H9 (cell line): Measurements from ENCODE around the gene RBM15. TPM values are rescaled to one million over a fixed set of nuclear protein-coding genes. Genes with fewer than 3 reads are reported as not detected.

Experiments
- DNase-seq: peaks from one replicate; pipeline ENCODE4 v3.0.0-alpha.2; 2017
- H2AFZ ChIP-seq: one replicate; pipeline ENCODE4 v1.6.1; 2013; ENCODE audit warnings: mild to moderate bottlenecking, low read length, control low read depth, moderate library complexity
- H2AK5ac ChIP-seq: 2 replicates; pipeline ENCODE4 v1.6.1; 2013; ENCODE audit warnings: low read length, control low read depth, mixed read lengths; ENCODE audit not compliant: insufficient read length
- H2BK120ac ChIP-seq: one replicate; pipeline ENCODE4 v1.6.1; 2013; ENCODE audit warnings: low read depth, mild to moderate bottlenecking, low read length, control low read depth, inconsistent platforms; ENCODE audit not compliant: poor library complexity, severe bottlenecking
- H2BK12ac ChIP-seq: 2 replicates; pipeline ENCODE4 v1.6.1; 2013; ENCODE audit warnings: low read length, control low read depth, mixed read lengths, low read depth; ENCODE audit not compliant: insufficient read length
- H2BK15ac ChIP-seq: 2 replicates; pipeline ENCODE4 v1.6.1; 2013; ENCODE audit warnings: low read depth, low read length, control low read depth
- H2BK20ac ChIP-seq: one replicate; pipeline ENCODE4 v1.6.1; 2013; ENCODE audit warnings: low read depth, mild to moderate bottlenecking, low read length, control low read depth, inconsistent platforms; ENCODE audit not compliant: poor library complexity, severe bottlenecking
- H2BK5ac ChIP-seq: 2 replicates; pipeline ENCODE4 v1.6.1; 2013; ENCODE audit warnings: low read length, control low read depth, mixed read lengths; ENCODE audit not compliant: insufficient read length
- H3K14ac ChIP-seq: 2 replicates; pipeline ENCODE4 v1.6.1; 2013; ENCODE audit warnings: low read length, control low read depth; ENCODE audit not compliant: insufficient read depth
- H3K18ac ChIP-seq: 2 replicates; pipeline ENCODE4 v1.6.1; 2013; ENCODE audit warnings: low read depth, mild to moderate bottlenecking, mixed read lengths, low read length, control low read depth; ENCODE audit not compliant: insufficient read length
- H3K23ac ChIP-seq: 2 replicates; pipeline ENCODE4 v1.6.1; 2013; ENCODE audit warnings: low read length, control low read depth, mixed read lengths, low read depth; ENCODE audit not compliant: insufficient read length
- H3K23me2 ChIP-seq: 2 replicates; pipeline ENCODE4 v1.6.1; 2013; ENCODE audit warnings: low read depth, mild to moderate bottlenecking, mixed read lengths, low read length, control low read depth; ENCODE audit not compliant: insufficient read length, poor library complexity, severe bottlenecking
- H3K27ac ChIP-seq: 2 replicates; pipeline ENCODE4 v1.5.1; 2013; ENCODE audit warnings: low read length, control low read depth, mixed read lengths, low read depth; ENCODE audit not compliant: insufficient read length
- H3K27me3 ChIP-seq: 2 replicates; pipeline ENCODE4 v1.6.1; 2013; ENCODE audit warnings: low read length, control low read depth, inconsistent platforms; ENCODE audit not compliant: insufficient read depth
- H3K4ac ChIP-seq: 2 replicates; pipeline ENCODE4 v1.6.1; 2013; ENCODE audit warnings: low read depth, mild to moderate bottlenecking, control low read depth, inconsistent platforms, low read length, moderate library complexity
- H3K4me1 ChIP-seq: 2 replicates; pipeline ENCODE4 v1.6.1; 2013; ENCODE audit warnings: low read length, control low read depth, inconsistent platforms; ENCODE audit not compliant: insufficient read depth
- H3K4me2 ChIP-seq: 2 replicates; pipeline ENCODE4 v1.6.1; 2013; ENCODE audit warnings: low read length, control low read depth, mixed read lengths; ENCODE audit not compliant: insufficient read length, insufficient read depth
- H3K56ac ChIP-seq: 2 replicates; pipeline ENCODE4 v1.6.1; 2013; ENCODE audit warnings: low read depth, mild to moderate bottlenecking, mixed read lengths, low read length, control low read depth; ENCODE audit not compliant: insufficient read length
- H3K79me1 ChIP-seq: 2 replicates; pipeline ENCODE4 v1.6.1; 2013; ENCODE audit warnings: low read depth, mild to moderate bottlenecking, moderate library complexity, low read length, control low read depth, inconsistent platforms; ENCODE audit not compliant: insufficient read depth, poor library complexity, severe bottlenecking
- H3K79me2 ChIP-seq: 2 replicates; pipeline ENCODE4 v1.6.1; 2013; ENCODE audit warnings: low read length, control low read depth, inconsistent platforms; ENCODE audit not compliant: insufficient read depth
- H3K9ac ChIP-seq: 2 replicates; pipeline ENCODE4 v1.6.1; 2013; ENCODE audit warnings: low read length, control low read depth, mixed read lengths; ENCODE audit not compliant: insufficient read length; ENCODE audit errors: extremely low read depth
- H3K9me3 ChIP-seq: one replicate; pipeline ENCODE4 v1.6.1; 2013; ENCODE audit warnings: low read depth, low read length, inconsistent platforms; ENCODE audit not compliant: control insufficient read depth
- H3T11ph ChIP-seq: one replicate; pipeline ENCODE4 v1.6.1; 2013; ENCODE audit warnings: mild to moderate bottlenecking, low read length, control low read depth, inconsistent platforms
- H4K20me1 ChIP-seq: one replicate; pipeline ENCODE4 v1.6.1; 2013; ENCODE audit not compliant: control insufficient read depth, insufficient read length, insufficient read depth
- H4K5ac ChIP-seq: 2 replicates; pipeline ENCODE4 v1.6.1; 2013; ENCODE audit warnings: low read depth, mild to moderate bottlenecking, mixed read lengths, low read length, control low read depth; ENCODE audit not compliant: insufficient read length
- H4K8ac ChIP-seq: replicated peaks from 2 replicates; pipeline ENCODE4 v1.6.1; 2013; ENCODE audit warnings: low read length, control low read depth, mixed read lengths, low read depth; ENCODE audit not compliant: insufficient read length
- H4K91ac ChIP-seq: 2 replicates; pipeline ENCODE4 v1.6.1; 2013; ENCODE audit warnings: low read depth, mild to moderate bottlenecking, moderate library complexity, mixed read lengths, low read length, control low read depth; ENCODE audit not compliant: insufficient read length
- H3K27ac Mint-ChIP-seq, 3 experiments: 2 replicates in 2 of 3; 3 replicates in 1 of 3; pipeline ENCODE4 v1.8.0; 2020 to 2021; ENCODE audit warnings: mixed read lengths in 3 of 3, mild to moderate bottlenecking in 1 of 3, moderate library complexity in 1 of 3
- H3K27me3 Mint-ChIP-seq: 2 replicates; pipeline ENCODE4 v1.8.0; 2021; ENCODE audit warnings: low read depth, mild to moderate bottlenecking, moderate library complexity, mixed read lengths
- H3K36me3 Mint-ChIP-seq, 3 experiments: 2 replicates in 2 of 3; 3 replicates in 1 of 3; pipeline ENCODE4 v1.8.0; 2020 to 2021; ENCODE audit warnings: low read depth in 3 of 3, mixed read lengths in 3 of 3; ENCODE audit not compliant: insufficient read depth in 1 of 3
- H3K4me1 Mint-ChIP-seq, 2 experiments: 2 replicates each; pipeline ENCODE4 v1.8.0; 2020; ENCODE audit warnings: mixed read lengths in 2 of 2
- H3K4me3 Mint-ChIP-seq, 2 experiments: 2 replicates in 1 of 2; 3 replicates in 1 of 2; pipeline ENCODE4 v1.8.0; 2020 to 2021; ENCODE audit warnings: mild to moderate bottlenecking in 2 of 2, mixed read lengths in 2 of 2, moderate library complexity in 1 of 2
- H3K9me3 Mint-ChIP-seq, 2 experiments: 2 replicates in 1 of 2; 3 replicates in 1 of 2; pipeline ENCODE4 v1.8.0; 2020; ENCODE audit warnings: mild to moderate bottlenecking in 2 of 2, mixed read lengths in 2 of 2, moderate library complexity in 1 of 2
- CTCF ChIP-seq: fragments of 200-600 bp; sonication (generic); conservative IDR thresholded peaks from 3 replicates; pipeline ENCODE4 v1.8.0; 2021; ENCODE audit warnings: antibody characterized with exemption, mild to moderate bottlenecking
- WGBS: extraction: QIAGEN DNeasy Blood & Tissue Kit; methylation state at CpG from one replicate; pipeline ENCODE4 v1.1.7; 2013; ENCODE audit warnings: missing lambda C conversion rate, low lambda C conversion rate, mixed read lengths; ENCODE audit not compliant: insufficient read length; ENCODE audit errors: extremely low coverage; 5-methylcytosine and 5-hydroxymethylcytosine counted together
- total RNA-seq: library from RNA; stranded (reverse); gene quantifications from 2 replicates; pipeline ENCODE4 v1.2.1, GENCODE V29; 2021

Gene RBM15
- total RNA-seq, 1 experiment from 2014 or later = 62.0 TPM

- Histone ChIP-seq H2BK12ac (no peak overlapping the region), H2AFZ (no peak overlapping the region), H4K91ac (no peak overlapping the region), H2BK5ac (no peak overlapping the region), H3K9me3 (no peaks in the 10 kb centered on the region), H3K27me3 (no peaks in the 10 kb centered on the region), H3K9ac (no peak overlapping the region), H3K18ac (no peak overlapping the region), H3K4me2 (no peak overlapping the region), H3K4ac (no peak overlapping the region), H4K8ac (no peak overlapping the region), H2AK5ac (no peak overlapping the region), H3T11ph (no peak overlapping the region), H3K79me2 (no peaks in the 10 kb centered on the region), H3K56ac (no peak overlapping the region), H3K79me1 (no peaks in the 10 kb centered on the region), H2BK120ac (no peak overlapping the region), H3K14ac (no peak overlapping the region), H3K4me1 (no peaks in the 10 kb centered on the region), H3K23me2 (no peaks in the 10 kb centered on the region), H2BK15ac (no peak overlapping the region), H2BK20ac (no peak overlapping the region), H3K27ac (no peak overlapping the region), H3K23ac (no peak overlapping the region), H4K5ac (no peak overlapping the region), H4K20me1 (no peaks in the 10 kb centered on the region)
- H3K4me3 Mint-ChIP-seq = no peak overlapping the region
- no peaks in the 10 kb centered on the region; a peak in 1 of 7 replicates for H3K36me3 Mint-ChIP-seq
- WGBS = no CpG with 5 or more reads among the region's 1 CpG
- no peak for DNase-seq
- H3K27ac Mint-ChIP-seq = no peak overlapping the region
- TF ChIP-seq CTCF = no peak
- no peaks in the 10 kb centered on the region for H3K9me3 Mint-ChIP-seq
- peaks cover 16 to 21% of the 10 kb centered on the region in 2 experiments for H3K4me1 Mint-ChIP-seq
- no peaks in the 10 kb centered on the region for H3K27me3 Mint-ChIP-seq
Measured at GRCh38 chr1:110387048-110387754, 48.0 kb downstream of the RBM15 start.
